CD4-positive, alpha-beta T cell treated with Interleukin-17A for 1 hour (primary cell): ENCODE data around the gene FCHSD2.
"Not testable (repeated sequence)": the region's sequence is repeated elsewhere in the genome, so short reads cannot be mapped to it uniquely, and the experiment has no call there.

Source experiments
- DNase-seq: peaks from one replicate; pipeline ENCODE4 v3.0.0-alpha.2; 2020

The FCHSD2 gene

DNA sequence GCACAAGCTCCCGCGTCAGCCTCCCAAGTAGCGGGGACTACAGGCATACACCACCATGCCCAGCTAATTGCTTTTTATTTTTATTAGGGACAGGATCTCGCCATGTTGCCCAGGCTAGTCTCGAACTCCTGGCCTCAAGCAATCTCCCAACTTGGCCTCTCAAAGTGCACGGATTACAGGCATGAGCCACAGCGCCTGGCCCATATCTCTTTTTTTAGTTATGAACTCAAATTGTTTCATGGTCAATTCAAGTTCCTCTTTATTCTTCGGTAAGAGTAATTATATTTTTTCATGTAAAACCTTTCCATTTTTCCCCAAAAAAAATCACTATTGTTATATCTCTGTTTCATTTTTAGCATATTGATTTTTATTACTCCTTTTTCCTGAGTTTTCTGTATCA, 25.5 kb downstream of the FCHSD2 start:
- no peak for DNase-seq

DNA sequence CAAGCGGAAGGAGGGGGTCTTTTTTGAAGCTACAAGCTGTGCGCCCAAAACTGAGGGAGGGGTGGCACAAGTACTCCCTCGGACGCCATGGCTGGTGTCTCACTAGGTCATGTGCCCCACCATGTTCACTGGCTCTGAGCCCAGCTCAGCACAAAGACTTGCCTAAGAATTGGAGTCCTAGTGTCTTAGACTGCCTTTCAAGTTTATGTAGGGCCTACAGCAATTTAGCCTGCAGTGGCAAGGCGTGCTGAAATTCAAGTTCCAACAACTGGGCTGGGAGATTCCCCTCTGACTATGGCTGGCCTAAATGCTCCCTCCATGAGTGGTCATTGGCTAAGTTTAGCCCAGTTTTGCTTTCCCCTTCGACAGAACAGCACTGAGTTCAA, 27.3 kb downstream of the FCHSD2 start:
- DNase-seq = no peak

DNA sequence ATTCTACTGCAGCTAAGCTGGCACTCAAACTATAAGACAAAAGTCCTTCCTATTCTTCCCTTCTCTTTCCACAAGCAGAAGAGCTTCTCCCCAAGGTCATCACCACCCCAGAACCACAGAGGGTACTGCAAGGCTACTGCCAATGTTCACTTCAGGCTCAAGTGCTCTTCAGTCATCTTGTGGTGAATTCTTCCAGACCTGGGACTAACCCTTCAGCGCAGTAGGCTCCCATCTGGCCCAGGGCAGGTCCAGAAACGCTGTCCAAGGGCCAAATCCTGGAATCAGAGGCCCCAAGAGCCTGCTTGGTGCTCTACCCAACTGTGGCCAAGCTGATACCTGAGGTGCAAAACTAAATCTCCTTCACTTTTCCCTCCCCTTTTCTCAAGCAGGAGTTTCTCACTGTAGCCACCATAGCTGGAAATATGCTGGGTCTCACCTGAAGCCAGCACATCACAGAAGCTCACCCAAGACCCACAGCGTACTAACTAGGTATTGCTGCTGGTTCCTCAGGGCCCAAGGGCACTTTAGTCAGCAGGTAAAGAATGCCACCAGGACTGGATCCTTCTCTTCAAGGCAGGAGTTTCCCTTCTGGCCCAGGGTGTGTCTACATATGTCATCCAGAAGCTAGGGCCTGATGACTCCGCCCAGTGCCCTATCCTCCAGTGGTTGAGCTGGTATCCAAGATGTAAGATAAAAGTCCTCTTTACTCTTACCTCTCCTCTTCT, 27.8 kb downstream of the FCHSD2 start:
- DNase-seq = no peak

DNA sequence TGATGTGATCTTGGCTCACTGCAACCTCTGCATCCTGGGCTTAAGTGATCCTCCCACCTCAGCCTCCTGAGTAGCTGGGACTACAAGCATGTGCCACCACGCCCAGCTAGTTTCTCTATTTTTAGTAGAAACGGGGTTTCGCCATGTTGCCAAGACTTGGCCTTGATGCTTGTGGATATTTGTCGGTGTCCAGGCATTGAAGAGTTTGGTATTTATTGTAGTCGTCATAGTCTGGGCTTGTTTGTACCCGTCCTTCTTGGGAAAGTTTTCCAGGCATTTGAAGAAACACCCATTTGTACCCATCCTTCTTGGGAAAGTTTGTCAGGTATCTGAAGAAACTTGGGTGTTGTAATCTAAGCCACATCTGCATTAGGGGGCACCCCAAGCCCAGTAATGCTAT, 28.7 kb downstream of the FCHSD2 start:
- DNase-seq = no peak

DNA sequence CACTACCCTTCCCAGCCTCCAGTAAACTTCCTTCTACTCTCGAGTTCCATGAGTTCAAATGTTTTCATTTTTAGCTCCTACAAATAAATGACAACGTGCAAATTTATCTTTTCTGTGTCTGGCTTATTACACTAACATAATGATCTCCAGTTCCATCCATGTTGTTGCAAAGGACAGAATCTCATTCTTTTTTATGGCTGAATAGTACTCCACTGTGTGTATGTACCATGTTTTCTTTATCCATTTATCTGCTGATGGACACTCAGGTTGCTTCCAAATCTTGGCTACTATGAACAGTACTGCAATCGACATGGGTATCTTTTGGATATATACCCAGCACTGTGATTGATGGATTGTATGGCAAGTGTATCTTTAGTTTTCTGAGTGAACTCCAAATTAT, 34.5 kb downstream of the FCHSD2 start:
- no peak for DNase-seq

DNA sequence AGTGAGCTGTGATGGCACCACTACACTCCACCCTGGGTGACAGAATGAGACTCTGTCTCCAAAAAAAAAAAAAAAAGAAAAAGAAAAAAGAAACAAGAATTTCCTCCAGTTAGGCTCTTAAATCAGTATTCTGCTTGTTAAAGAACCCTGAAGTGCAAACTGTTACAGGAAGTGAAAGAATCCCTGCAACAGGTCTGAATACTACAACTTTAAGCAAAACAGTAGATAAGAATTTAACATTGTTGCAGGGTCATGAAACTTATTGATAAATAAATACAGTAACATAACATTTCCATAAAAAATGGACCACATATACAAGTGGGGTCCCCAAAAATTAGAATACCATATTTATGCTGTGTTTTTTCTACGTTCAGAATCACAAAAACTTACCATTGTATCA, 35.8 kb downstream of the FCHSD2 start:
- DNase-seq = no peak

DNA sequence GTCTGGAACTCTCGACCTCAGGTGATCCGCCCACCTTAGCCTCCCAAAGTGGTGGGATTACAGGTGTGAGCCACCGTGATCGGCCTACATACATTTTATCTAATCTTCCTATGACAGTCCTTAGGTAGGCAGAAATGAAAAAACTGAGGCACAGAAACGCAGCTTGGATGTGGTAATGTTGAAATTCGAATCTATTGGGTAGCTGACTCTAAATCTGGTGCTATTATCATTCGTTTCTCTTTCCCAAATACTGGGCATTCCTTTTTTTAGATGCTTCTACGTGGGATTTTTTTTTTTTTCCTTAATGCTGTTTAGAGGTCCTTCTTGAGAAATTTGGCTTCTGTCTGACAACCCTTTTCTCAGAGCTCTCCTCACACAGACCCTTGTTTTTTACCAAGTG, 41.5 kb downstream of the FCHSD2 start:
- no peak for DNase-seq

DNA sequence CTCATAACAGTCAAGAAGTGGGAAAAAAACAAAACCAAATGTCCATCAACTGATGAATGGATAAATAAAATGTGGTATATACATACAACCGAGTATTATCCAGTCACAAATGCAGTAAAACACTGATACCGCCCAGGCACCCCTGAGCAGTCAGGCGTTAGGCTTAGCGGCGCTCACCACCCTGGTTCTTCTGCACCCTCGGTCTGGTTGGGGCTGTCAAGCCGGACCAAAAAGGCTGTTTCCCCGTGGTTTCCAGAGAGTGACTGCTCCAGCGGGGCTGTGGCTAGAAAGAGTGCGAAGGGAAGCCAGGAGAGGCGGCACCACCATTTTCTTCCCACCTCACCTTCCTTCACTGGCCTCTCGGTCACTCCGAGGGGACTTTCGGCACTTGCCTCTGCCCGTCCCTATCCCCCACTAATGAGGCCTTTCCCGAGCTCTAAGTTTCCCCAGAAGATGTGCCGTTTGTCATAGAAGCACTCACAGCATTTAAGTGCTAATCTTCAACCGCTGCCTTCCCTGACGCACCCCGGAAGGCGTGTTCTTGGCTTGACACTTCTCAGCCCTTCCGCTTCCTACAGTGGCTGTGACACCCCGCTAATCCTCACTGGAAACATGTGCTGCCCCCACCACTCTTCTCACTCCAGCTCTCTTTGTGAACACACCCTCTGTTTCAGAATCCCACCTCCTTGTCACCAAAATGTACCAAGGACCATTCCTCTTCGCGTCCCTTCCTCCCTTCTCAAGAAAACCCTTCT, 42.4 kb downstream of the FCHSD2 start:
- DNase-seq = no peak

DNA sequence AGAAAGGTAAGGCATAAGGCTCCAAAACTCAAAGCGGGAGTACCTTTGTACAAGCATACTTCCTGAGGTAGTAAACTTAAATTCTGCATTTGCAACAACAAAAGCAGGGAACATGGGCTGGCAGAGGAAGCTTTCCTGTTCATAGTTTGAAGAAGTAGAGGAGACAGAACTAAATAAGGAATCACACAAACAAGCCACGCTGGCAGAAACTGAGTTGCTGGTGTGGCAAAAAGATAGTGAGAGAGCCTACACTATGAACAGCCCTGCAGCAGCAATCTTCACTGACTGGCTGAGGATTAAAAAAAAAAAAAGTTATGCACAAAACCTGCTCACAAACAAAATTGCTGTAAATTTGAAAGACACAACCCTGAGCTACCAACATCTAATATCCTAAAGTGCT, 46.5 kb downstream of the FCHSD2 start:
- no peak for DNase-seq

DNA sequence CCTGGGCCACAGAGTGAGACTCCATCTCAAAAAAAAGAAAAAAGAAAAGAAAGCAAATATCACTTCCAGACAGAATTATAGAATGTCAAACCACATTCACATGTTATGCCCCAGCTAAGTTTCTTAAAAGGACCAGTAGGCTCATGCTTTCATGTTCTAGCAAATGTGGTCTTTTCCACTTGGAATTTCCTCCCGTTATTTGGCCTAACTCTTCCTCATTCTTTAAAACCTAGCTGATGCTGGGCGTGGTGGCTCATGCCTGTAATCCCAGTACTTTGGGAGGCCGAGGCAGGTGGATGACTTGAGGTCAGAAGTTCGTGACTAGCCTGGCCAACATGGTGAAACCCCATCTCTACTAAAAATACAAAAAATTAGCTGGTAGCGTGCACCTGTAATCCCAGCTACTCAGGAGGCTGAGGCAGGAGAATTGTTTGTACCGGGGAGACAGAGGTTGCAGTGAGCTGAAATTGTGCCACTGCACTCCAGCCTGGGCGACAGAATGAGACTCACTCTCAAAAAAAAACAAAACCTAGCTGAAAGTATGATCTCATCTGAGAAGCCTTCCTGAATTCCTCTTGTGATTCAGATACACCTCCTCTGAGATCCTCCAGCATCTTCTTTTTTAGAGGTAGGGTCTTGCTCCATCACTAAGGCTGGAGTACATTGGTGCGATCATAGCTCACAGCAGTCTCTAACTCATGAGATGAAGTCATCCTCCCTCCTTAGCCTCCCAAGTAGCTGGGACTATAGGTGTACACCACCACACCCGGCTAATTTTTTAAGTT, 50.4 kb downstream of the FCHSD2 start:
- DNase-seq = no peak

DNA sequence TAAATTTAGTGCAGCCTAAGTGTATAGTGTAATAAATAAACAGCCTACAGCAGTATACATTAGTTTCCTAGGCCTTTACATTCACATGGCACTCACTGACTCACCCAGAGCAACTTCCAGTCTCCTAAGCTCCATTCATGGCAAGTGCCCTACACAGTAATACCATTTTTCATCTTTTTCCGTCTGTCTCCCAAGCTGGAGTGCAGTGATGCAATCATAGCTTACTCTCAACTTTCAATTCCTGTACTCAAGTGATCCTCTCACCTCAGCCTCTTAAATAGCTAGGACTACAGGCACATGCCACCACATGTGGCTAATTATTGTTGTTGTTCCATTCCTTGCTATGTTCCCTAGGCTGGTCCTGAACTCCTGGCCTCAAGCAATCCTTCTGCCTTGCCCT, 54.4 kb downstream of the FCHSD2 start:
- DNase-seq = no peak

DNA sequence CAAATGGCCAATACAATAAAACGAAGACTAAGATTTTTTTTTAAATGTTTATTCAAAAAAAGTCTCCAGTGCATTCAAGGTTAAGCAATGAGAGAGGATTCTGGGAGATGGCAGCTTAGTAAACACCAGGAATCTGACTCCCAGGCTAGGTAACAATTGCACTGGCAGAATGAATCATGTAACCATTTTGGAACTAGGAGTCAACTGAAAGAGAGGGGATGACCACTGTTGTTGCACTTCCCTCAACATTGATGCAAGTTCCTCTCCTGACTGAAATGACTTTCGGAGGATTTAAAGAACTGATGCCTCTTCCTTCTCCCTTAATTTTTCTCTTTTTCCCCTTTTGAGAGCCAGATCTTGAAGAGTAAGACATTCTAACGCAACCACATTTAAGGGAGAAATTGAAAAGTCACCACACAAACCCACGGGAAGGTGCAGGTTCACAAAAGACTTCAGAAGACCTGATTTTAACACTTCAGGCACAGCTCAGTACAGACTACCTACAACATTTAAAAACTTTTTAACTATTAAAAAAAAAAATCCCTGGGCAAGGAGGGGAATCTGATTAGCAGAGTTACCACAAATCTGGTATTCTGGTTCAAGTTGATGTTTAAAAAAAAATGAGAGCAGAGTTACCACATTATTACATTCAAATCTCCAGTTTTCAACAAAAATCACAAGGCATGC, 56.8 kb downstream of the FCHSD2 start:
- DNase-seq = no peak

DNA sequence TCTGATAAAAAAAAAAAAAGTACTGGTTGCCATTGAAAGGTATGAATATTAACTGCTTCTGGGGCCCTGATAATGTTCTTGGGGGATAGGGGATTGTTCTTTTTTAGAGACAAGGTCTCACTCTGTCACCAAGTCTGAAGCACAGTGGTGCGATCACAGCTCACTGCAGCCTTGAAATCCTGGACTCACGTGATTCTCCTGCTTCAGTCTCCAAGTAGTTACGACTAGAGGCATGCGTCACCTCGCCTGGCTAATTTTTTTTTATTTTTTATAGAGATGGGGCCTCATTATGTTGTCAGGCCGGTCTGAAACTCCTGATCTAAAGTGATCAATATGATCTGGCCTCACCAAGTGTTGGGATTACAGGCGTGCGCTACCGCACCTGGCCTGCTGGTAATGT, 63.5 kb downstream of the FCHSD2 start:
- no peak for DNase-seq

DNA sequence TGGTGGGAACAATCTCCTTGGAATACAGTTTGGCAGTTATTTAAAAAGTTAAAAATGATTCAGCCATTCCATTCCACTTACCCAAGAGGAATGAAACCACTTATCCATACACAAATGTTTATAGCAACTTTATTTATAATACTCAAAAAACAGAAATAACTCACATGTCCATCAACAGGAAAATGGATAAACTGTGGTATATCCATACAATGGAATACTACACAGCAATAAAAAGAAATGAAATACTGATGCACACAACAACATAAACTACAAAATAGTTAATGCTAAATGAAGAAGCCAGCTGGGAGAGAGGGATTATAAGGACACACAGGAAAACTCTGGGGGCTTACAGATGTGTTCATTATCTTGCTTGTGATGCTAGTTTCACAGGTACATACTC, 64.7 kb downstream of the FCHSD2 start:
- no peak for DNase-seq

DNA sequence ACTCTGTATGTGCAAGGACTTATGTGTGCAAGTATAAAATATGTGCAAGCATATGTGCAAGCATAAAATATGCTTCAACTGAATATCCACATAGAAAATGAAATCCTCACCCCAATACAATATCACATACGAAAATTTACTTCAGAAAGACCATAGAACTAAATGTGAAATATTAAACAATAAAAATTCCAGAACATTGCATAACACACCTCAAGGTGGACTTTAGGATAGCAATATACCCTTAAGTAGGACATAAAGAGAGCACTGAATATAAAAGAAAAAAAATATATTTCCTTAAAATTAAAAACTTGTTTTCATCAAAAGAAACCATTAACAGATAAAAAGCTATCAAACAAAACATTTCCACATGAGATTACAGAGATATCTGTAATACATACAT, 67.8 kb downstream of the FCHSD2 start:
- DNase-seq = no peak

DNA sequence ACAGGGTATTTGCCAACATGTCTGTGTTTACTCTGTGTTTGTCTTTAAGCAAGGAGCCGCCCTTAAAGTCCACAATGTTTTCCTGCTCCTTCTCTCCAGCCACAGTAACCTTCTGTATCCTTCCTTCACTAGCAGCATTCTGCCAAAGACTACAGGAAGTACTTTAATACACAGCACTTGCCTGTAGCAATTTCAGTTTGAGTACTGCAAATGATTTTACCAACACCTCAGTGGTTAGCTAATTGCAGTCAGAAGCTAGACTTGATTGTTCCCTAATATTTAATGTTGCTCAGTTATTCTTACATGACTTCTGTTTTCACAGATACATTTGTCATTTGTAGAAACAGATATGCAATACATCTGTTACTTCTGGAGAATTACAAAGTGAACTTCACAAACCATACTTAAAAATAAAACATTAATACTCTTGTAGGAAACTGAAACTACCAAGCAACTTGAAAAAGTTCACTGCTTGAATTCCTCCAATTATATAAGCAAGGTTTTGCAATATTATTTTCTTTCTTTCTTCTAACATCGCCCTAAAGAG, 69.1 kb downstream of the FCHSD2 start:
- peak; percentile 30 for DNase-seq

DNA sequence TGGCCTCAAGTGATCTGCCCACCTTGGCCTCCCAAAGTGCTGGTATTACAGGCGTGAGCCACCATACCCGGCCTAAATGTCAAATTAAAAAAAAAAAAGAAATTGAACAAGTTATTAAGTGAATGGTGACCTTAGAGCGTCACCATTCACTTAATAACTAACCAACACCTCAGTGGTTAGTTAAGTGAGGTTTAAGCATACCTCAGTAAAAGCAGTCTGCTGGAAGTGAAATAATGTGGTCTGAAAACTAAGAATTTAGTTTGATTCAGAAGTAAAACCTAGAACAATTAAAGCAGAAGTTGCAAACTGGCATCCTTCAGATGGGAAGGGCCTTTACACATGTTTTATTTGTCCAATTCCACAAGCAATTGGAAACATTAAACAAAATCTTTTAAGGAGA, 71.5 kb downstream of the FCHSD2 start:
- DNase-seq = no peak

DNA sequence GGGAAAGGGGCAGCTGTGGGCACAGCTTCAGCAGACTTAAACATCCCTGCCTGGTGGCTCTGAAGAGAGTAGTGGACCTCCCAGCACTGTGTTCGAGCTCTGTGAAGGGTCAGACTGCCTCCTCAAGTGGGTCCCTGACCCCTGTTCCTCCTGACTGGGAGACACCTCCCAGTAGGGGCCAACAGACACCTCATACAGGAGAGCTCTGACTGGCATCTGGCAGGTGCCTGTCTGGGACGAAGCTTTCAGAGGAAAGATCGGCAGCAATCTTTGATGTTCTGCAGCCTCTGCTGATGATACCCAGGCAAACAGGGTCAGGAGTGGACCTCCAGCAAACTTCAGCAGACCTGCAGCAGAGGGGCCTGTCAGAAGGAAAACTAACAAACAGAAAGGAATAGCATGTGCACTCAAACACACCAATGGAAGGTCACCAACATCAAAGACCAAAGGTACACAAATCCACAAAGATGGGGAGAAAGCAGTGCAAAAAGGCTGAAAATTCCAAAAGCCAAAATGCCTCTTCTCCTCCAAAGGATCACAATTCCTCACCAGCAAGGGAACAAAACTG, 80.2 kb downstream of the FCHSD2 start:
- not testable (repeated sequence) for DNase-seq

DNA sequence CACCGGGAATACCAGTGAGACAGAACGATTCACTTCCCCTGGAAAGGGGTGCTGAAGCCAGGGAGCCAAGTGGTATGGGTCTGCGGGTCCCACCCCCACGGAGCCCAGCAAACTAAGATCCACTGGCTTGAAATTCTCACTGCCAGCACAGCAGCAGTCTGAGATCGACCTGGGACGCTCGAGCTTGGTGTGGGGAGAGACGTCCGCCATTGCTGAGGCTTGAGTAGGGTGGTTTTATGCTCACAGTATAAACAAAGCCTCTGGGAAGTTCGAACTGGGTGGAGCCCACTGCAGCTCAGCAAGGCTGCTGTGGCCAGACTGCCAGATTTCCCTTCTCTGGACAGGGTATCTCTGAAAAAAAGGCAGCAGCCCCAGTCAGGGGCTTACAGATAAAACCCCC, 80.7 kb downstream of the FCHSD2 start:
- DNase-seq = not testable (repeated sequence)

DNA sequence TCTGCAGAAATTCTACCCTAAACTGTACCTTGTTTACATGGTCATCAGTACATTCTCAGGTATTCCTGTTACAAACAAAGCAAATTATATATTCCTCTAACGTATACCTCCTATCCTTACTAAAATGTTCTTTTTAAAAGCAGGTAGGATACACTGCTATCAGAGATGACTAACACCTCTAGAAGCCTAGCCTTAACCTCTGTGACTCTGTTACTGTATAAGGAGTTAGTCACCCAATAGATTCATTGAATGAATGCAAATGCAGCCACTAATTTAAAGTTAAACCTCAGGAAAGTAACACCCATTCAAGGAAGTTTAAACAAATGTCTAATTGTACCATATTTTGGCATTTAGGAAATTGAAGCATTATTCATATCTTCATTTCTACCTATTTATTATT, 82.2 kb downstream of the FCHSD2 start:
- no peak for DNase-seq

DNA sequence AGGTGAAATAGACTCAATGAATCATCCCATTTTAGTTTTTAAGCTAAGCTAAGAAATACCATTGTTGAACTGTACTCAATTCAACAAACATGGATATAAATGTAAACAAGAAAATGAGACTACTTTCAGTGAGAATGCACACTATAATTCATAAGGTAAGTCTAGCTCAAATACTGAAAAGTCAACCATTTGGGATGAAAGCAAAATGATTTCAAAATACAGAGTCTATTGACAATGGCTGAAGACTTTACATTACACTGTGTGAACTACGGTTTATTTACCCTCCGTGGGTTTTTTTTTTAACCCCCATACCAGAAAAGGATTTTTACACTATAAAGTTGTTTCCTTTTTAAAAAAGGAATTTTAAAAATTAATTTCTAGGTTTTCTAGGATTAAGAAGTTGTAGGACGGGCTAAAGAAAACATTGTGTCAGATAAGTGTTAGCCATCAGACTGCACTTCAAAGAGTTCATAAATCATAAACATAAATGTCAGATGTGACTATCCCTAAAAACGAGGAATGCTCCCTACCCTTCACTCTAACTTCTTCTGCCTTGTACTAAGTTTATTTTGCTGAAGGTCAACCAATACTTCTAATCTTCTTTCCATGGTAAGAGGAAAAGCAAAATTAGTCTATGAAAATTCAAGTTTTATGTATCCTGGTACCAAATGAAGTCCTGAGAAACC, 83.0 kb downstream of the FCHSD2 start:
- no peak for DNase-seq
